ENCODE results near the gene PPM1E.
"Not testable (repeated sequence)": the region's sequence is repeated elsewhere in the genome, so short reads cannot be mapped to it uniquely, and the experiment has no call there.

DNA sequence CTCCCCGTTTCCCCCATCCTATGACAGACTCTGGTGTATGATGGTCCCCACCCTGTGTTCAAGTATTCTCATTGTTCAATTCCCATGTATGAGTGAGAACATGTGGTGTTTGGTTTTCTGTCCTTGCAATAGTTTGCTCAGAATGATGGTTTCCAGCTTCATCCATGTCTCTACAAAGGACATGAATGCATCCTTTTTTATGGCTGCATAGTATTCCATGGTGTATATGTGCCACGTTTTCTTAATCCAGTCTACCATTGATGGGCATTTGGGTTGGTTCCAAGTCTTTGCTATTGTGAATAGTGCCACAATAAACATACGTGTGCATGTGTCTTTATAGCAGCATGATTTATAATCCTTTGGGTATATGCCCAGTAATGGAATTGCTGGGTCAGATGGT, 90.8 kb downstream of the PPM1E start:
- TF ChIP-seq, protein P1, sequence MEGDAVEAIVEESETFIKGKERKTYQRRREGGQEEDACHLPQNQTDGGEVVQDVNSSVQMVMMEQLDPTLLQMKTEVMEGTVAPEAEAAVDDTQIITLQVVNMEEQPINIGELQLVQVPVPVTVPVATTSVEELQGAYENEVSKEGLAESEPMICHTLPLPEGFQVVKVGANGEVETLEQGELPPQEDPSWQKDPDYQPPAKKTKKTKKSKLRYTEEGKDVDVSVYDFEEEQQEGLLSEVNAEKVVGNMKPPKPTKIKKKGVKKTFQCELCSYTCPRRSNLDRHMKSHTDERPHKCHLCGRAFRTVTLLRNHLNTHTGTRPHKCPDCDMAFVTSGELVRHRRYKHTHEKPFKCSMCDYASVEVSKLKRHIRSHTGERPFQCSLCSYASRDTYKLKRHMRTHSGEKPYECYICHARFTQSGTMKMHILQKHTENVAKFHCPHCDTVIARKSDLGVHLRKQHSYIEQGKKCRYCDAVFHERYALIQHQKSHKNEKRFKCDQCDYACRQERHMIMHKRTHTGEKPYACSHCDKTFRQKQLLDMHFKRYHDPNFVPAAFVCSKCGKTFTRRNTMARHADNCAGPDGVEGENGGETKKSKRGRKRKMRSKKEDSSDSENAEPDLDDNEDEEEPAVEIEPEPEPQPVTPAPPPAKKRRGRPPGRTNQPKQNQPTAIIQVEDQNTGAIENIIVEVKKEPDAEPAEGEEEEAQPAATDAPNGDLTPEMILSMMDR (IDR thresholded peaks at IDR 0.05; ENCODE audit: poor library complexity), result not testable (repeated sequence)
- TF ChIP-seq EZH2phosphoT487 (IDR thresholded peaks at IDR 0.05; ENCODE audit: low read depth, severe bottlenecking, unreplicated experiment), result not testable (repeated sequence)
